Activated naive CD4-positive, alpha-beta T cell (primary cell): Measurements from ENCODE around the gene CNGA4.
"Not testable (repeated sequence)": the region's sequence is repeated elsewhere in the genome, so short reads cannot be mapped to it uniquely, and the experiment has no call there.

ENCODE experiments used
- DNase-seq, 4 experiments: peaks; one replicate each; lab custom pipeline; 2025; lab: John Stamatoyannopoulos, UW

The CNGA4 gene

DNA sequence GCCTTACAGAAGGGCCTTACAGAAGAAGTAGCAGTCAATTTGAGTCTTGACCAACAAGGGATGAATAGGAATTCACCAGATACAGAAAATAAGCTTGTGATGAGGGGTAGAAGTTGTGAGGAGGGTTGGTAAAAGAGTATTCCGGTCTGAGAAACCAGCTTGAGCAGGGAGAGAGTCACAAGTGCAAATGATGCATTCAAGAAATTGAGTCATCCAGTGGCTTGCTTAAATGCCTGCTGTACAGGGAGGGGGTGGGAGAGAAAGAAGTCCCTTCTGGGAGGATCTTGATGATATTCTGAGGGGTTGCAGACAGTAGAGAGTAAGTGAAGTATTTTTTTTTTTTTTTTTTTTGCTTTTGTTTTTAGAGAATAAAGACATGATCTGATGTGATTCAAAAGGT is 29.9 kb downstream of the CNGA4 start:
- no peak for DNase-seq

DNA sequence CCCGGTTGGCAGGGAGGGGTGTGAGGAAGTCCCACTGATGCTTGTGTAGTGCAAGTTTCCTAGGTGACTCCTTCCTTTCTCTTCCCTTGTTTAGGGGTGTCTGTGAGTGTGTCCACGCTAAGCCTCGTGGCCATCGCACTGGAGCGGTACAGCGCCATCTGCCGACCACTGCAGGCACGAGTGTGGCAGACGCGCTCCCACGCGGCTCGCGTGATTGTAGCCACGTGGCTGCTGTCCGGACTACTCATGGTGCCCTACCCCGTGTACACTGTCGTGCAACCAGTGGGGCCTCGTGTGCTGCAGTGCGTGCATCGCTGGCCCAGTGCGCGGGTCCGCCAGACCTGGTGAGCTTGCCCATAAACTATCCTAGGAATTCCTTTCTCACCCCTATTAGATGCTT is 31.1 kb downstream of the CNGA4 start:
- DNase-seq: no peak

- DNase-seq: no peak
Measured at GRCh38 chr11:6270584-6271246, 31.8 kb downstream of the CNGA4 start.

DNA sequence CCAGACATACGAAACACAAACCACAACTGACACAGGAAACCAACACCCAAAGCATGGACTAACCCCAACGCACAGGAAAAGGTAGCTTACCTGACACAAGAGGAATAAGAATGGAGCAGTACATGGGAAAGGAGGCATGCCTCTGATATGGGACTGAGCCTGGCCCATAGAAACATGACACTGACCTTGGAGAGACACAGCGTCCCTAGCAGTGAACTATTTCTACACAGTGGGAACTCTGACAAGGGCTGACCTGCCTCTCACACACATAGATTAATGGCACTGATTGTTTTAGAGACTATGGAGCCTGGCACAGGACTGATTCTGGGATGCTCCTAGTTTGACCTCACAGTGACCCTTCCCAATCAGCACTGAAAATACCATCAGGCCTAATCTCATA is 32.7 kb downstream of the CNGA4 start:
- DNase-seq: no peak

DNA sequence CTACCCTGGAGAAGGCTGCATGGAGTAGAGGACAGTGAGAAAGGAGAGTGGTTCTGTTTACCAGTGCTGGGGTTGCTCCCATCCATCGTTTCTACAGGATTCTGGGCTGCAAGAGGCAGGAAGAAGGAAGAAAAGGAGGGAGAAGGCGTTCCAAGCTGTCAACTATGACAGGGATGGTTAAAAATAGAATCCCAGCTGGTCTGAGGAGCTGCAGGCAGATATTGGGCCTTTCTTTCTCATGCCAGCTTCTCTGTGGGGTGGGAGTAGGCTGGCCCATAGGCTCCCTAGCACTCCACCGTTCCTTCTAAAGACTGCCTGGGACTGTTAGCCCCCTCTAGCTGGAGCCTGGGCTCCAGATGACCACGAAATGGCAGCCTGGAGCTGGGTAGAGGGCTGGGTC is 34.3 kb downstream of the CNGA4 start:
- no peak for DNase-seq

DNA sequence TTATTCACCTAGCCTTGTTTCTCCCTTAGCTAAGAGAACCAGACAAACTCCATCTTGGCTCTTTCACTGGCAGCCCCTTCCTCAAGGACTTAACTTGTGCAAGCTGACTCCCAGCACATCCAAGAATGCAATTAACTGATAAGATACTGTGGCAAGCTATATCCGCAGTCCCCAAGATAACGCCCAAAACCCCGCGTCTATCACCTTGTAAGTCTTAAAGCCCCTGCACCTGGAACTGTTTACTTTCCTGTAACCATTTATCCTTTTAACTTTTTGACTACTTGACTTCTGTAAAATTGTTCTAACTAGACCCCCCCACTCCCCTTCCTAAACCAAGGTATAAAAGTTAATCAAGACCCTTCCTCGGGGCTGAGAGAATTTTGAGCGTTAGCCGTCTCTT is 41.9 kb downstream of the CNGA4 start:
- not testable (repeated sequence) for DNase-seq

GRCh38 chr11:6283453-6284023 is 44.6 kb downstream of the CNGA4 start:
- DNase-seq: no peak

GRCh38 chr11:6284250-6284649 is 45.4 kb downstream of the CNGA4 start:
- DNase-seq: no peak

GRCh38 chr11:6285019-6285418 is 46.1 kb downstream of the CNGA4 start:
- DNase-seq: no peak
